Effector memory CD4-positive, alpha-beta T cell (primary cell): Measurements from ENCODE around the gene WDR72.

Experiments
- DNase-seq, 3 donors: peaks; one replicate each; pipeline ENCODE4 v3.0.0-alpha.2; 2020
- H3K27ac ChIP-seq: 2 replicates; pipeline ENCODE4 v1.7.0; 2013; ENCODE audit warnings: mild to moderate bottlenecking, low read length, moderate library complexity; ENCODE audit not compliant: insufficient read depth, poor library complexity, severe bottlenecking
- H3K27me3 ChIP-seq: replicated peaks from 2 replicates; pipeline ENCODE4 v1.7.0; 2013; ENCODE audit warnings: mild to moderate bottlenecking, low read length; ENCODE audit not compliant: insufficient read depth, control insufficient read depth, poor library complexity, severe bottlenecking
- H3K36me3 ChIP-seq: 2 replicates; pipeline ENCODE4 v1.7.0; 2013; ENCODE audit warnings: mild to moderate bottlenecking, low read length, moderate library complexity; ENCODE audit not compliant: control insufficient read depth, insufficient read depth
- H3K4me1 ChIP-seq: 2 replicates; pipeline ENCODE4 v1.7.0; 2013; ENCODE audit warnings: low read length, mild to moderate bottlenecking; ENCODE audit not compliant: control insufficient read depth, insufficient read depth, poor library complexity, severe bottlenecking
- H3K4me3 ChIP-seq: 2 replicates; pipeline ENCODE4 v1.7.0; 2013; ENCODE audit warnings: low read length, low read depth, mild to moderate bottlenecking; ENCODE audit not compliant: insufficient read depth, poor library complexity, severe bottlenecking
- H3K9me3 ChIP-seq: 2 replicates; pipeline ENCODE4 v1.7.0; 2013; ENCODE audit warnings: mild to moderate bottlenecking, low read length, moderate library complexity; ENCODE audit not compliant: control insufficient read depth

WDR72 gene

GRCh38 chr15:53665930-53666329 lies 93.5 kb downstream of the WDR72 start:
- no peak overlapping the region for H3K27ac ChIP-seq
- DNase-seq = no peak
- no peaks in the 10 kb centered on the region for H3K27me3 ChIP-seq

GRCh38 chr15:53658827-53659555 lies 100.5 kb downstream of the WDR72 start:
- DNase-seq = no peak
- Histone ChIP-seq H3K4me3 (no peak overlapping the region), H3K4me1 (no peaks in the 10 kb centered on the region), H3K27ac (no peak overlapping the region), H3K9me3 (no peaks in the 10 kb centered on the region), H3K36me3 (no peaks in the 10 kb centered on the region), H3K27me3 (no peaks in the 10 kb centered on the region)

More at GRCh38 chr15:53665930-53666329, 93.5 kb downstream of the WDR72 start:
- H3K4me1 ChIP-seq = no peaks in the 10 kb centered on the region
- H3K36me3 ChIP-seq = no peaks in the 10 kb centered on the region
- H3K9me3 ChIP-seq = no peaks in the 10 kb centered on the region
- H3K4me3 ChIP-seq = no peak overlapping the region

DNA sequence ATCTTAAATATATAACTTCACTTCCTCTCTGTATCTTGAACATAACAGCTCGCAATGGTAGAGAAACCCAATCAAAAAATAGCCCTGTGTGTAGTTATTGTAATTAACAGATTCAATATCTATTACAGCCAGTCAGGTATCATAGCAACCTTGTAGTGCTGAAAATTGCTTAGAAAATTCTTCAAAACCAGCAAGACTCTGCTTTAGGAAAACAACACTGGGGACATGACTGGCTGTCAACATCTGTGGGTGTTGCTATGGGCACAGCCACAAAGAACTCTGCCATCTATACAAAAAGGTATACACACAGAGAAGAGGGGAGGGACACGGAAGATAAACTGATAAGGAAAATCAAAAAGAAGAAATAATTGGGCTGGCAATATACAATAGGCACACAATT lies 101.2 kb downstream of the WDR72 start:
- Histone ChIP-seq H3K27ac (no peak overlapping the region), H3K9me3 (no peaks in the 10 kb centered on the region), H3K4me3 (no peak overlapping the region), H3K36me3 (no peaks in the 10 kb centered on the region), H3K4me1 (no peaks in the 10 kb centered on the region), H3K27me3 (no peaks in the 10 kb centered on the region)
- no peak for DNase-seq

DNA sequence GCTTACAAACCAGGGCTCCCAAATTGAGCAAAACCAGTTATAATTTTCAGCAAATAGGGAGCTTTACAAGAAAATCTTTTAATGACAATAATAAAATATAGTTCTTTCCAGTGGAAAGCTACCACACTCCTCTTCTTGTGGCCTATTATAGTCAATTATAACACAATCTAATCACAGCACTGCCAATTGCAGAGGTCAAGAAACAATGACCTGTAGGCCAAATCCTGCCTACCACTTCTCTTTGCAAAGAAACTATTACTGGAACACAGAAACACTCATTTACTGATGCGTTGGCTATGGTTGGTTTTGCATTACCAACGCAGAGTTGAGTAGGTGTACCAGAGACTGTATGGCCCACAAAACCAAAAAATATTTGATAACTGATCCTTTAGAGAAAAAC lies 110.5 kb downstream of the WDR72 start:
- no peaks in the 10 kb centered on the region for H3K4me1 ChIP-seq
- no peak overlapping the region for H3K27ac ChIP-seq
- no peaks in the 10 kb centered on the region for H3K36me3 ChIP-seq
- no peaks in the 10 kb centered on the region for H3K27me3 ChIP-seq
- no peak for DNase-seq
- H3K4me3 ChIP-seq = no peak overlapping the region
- no peaks in the 10 kb centered on the region for H3K9me3 ChIP-seq

- no peak overlapping the region for H3K27ac ChIP-seq
- no peaks in the 10 kb centered on the region for H3K27me3 ChIP-seq
- H3K4me3 ChIP-seq = no peak overlapping the region
- no peaks in the 10 kb centered on the region for H3K36me3 ChIP-seq
- no peak for DNase-seq
- H3K4me1 ChIP-seq = no peaks in the 10 kb centered on the region
- H3K9me3 ChIP-seq = no peaks in the 10 kb centered on the region
Measured at GRCh38 chr15:53644660-53645059, 114.8 kb downstream of the WDR72 start.

DNA sequence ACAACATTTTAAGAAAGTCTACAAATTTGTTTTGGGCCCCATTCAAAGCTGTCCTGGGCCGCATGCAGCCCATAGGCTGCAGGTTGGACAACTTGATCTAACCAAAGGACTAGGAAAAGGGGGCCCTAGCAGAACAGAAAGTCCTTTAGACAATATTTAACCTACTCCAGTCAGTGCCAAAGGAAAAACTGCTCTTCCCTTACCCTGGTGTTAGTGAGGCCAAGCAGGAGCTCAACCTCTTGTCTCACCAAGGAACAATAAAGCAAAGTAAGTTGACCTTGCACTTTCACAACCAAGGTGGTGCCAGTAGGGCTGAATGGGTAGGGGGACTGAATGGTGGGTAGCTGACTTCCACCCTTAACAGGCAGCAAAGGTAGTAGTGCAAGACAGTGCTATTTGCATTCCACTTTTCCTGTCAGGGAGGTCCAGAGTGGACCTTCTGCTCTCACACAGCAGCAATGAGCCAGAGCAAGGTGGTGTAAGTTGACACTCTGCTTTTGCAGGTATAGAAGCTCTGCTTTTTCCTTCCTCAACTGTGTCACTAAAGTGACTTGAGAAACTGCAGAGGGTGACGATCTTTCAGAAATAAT lies 124.9 kb downstream of the WDR72 start:
- no peak for DNase-seq
- Histone ChIP-seq H3K4me3 (no peak overlapping the region), H3K9me3 (no peaks in the 10 kb centered on the region), H3K27ac (no peak overlapping the region), H3K27me3 (no peaks in the 10 kb centered on the region), H3K36me3 (no peaks in the 10 kb centered on the region), H3K4me1 (no peaks in the 10 kb centered on the region)

DNA sequence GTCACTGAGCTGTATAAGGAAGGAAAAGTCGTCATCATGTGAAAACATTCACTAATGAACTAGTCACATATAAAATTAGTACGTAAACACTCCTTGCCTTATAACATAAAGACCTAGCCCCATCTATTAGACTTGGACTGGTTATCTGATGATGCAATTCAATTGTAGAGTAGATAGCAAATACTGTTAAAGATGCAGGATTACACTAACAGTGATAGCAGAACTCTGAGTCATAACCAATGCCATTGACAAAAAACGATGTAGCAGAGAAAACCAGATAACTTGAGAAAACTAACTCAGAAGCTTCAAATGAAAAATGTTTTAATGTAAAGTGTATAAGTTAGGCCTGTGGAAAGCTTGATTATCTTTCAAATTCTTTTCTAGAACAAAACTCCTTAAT lies 132.2 kb downstream of the WDR72 start:
- DNase-seq = no peak
- Histone ChIP-seq H3K4me1 (no peaks in the 10 kb centered on the region), H3K4me3 (no peak overlapping the region), H3K36me3 (no peaks in the 10 kb centered on the region), H3K27me3 (no peaks in the 10 kb centered on the region), H3K9me3 (no peaks in the 10 kb centered on the region), H3K27ac (no peak overlapping the region)

DNA sequence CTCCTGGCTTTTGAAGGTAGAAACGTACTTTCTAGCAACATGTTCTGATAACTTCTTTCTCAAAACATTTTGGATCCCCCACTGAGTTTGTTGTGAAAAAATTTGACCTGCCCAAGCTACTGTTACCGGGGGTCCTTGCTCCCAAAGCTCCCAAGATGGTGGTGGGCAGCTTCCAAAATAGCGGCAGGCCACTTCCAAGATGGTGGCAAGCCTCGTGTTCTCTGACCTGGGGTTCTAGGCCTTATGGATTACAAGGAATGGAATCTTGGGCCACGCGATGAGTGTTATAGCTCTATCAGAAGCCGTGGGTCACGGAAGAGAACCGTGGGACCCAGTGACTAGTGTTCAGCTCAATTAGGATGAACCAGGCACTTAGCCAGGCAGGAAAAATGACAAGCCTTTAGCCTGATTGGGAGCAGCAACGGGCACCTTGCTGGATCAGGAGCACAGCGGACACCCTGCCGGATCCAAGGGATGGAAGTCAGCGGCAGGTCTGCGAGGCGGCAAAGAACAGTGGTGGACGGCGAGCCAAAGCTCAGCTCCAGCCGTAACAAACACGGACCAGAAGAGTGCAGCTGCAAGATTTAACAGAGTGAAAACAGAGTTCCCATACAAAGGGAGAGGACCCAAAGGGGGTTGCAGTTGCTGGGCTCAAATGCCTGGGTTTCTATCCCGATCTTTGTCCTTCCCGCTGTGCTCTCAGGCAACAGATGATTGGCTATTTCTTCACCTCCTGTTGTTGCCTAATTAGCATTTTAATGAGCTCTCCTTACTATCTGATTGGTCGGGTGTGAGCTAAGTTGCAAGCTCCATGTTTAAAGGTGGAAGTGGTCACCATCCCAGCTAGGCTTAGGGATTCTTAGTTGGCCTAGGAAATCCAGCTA lies 133.3 kb downstream of the WDR72 start:
- Histone ChIP-seq H3K27me3 (no peaks in the 10 kb centered on the region), H3K36me3 (no peaks in the 10 kb centered on the region), H3K4me1 (no peaks in the 10 kb centered on the region), H3K4me3 (no peak overlapping the region), H3K27ac (no peak overlapping the region), H3K9me3 (no peaks in the 10 kb centered on the region)
- no peak for DNase-seq

DNA sequence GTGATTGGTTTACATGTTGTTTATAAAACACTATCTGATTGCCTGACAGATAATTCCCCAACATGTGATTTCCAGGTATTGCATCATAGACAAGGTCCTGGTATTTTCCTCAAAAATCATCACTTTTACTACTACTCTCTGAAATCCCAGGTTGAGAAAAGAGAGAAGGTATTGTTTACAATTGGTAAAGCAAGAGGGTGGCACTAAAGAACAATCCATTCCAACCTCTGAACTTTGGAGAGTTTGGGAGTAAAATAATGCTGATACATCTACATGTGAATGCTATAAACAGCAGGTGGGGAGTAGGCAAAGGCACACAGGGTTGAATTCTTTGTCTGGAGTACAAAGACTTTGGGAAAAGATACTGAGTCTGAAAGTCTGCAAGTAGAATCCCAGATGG lies 134.2 kb downstream of the WDR72 start:
- no peak for DNase-seq
- Histone ChIP-seq H3K4me3 (no peak overlapping the region), H3K4me1 (no peaks in the 10 kb centered on the region), H3K27me3 (no peaks in the 10 kb centered on the region), H3K9me3 (no peaks in the 10 kb centered on the region), H3K36me3 (no peaks in the 10 kb centered on the region), H3K27ac (no peak overlapping the region)

DNA sequence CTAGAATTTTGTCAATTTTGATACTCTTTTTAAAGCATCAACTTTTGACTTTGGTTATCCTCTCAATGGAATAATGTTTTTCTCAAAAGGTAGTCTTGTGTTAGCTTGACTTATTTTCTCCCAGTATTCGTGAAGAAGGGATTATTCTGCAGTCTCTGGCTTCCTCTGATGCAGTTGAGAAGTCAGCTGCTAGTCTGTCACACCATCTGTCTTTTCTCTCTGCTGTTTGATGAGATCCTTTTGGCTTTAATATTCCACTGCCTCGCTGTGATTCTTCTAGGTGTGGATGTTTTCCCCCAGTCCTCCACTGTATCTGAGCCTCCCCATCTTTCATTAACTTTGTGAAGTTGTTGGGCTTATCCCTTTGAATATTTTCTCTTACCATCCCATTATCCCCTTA lies 141.0 kb downstream of the WDR72 start:
- Histone ChIP-seq H3K4me1 (no peaks in the 10 kb centered on the region), H3K36me3 (no peaks in the 10 kb centered on the region), H3K27ac (no peak overlapping the region), H3K4me3 (no peak overlapping the region), H3K9me3 (no peaks in the 10 kb centered on the region), H3K27me3 (no peaks in the 10 kb centered on the region)
- no peak for DNase-seq
